DMS114 treated with DMSO at 0.1 percent for 48 hours (cell line): ENCODE data around the gene SLITRK5.

ENCODE experiments used
- DNase-seq: peaks from one replicate; lab custom pipeline; 2025; ENCODE audit not compliant: unreplicated experiment; lab: John Stamatoyannopoulos, UW

The SLITRK5 gene

GRCh38 chr13:87712012-87712411 is 40.8 kb downstream of the SLITRK5 start:
- DNase-seq = no peak
